Bronchial epithelial cell (primary cell): Measurements from ENCODE around the gene PNKP. TPM values are rescaled to one million over a fixed set of nuclear protein-coding genes. Genes with fewer than 3 reads are reported as not detected.

Source experiments
- DNase-seq: peaks from one replicate; pipeline ENCODE4 v3.0.0-alpha.2; 2010; ENCODE audit warnings: low read depth
- FAIRE-seq: peaks from 2 replicates; lab custom pipeline; 2011; peaks lifted over from hg19 to GRCh38; lab: Jason Lieb, UNC
- H3K27me3 ChIP-seq: 2 replicates; pipeline ENCODE4 v1.5.1; 2011; ENCODE audit warnings: low read length; ENCODE audit not compliant: control insufficient read depth, insufficient read depth
- H3K36me3 ChIP-seq: 2 replicates; pipeline ENCODE4 v1.5.1; 2011; ENCODE audit warnings: low read length; ENCODE audit not compliant: control insufficient read depth, insufficient read depth
- H3K4me3 ChIP-seq: 2 replicates; pipeline ENCODE4 v1.5.1; 2011; ENCODE audit warnings: mild to moderate bottlenecking, low read depth, low read length, control low read depth
- CTCF ChIP-seq: IDR thresholded peaks from 2 replicates; pipeline ENCODE4 v1.5.1; 2011; ENCODE audit warnings: mild to moderate bottlenecking, moderate library complexity, low read length, control low read depth, inconsistent platforms; ENCODE audit not compliant: insufficient read depth, severe bottlenecking
- total RNA-seq: library from RNA; depleted of rRNA; stranded (reverse); fragments of >200 nt; gene quantifications from 2 replicates; pipeline ENCODE4 v1.2.1, GENCODE V29; 2014

The PNKP gene
- 26.8 and 37.9 TPM in 2 replicates for total RNA-seq

- peak; percentile 83 for DNase-seq
- FAIRE-seq, result no peak
- peak within 1 kb of the TSS; percentile 87 for H3K4me3 ChIP-seq
- TF ChIP-seq CTCF, result no peak
- peaks cover 23% of the 10 kb centered on the region for H3K36me3 ChIP-seq
- H3K27me3 ChIP-seq, result no peaks in the 10 kb centered on the region
Measured at GRCh38 chr19:49866933-49867782, at the start of gene PNKP. TSS of gene PNKP (minus strand) at chr19:49867576. CDS start at chr19:49867204, 372 bp downstream.

- no peak for TF ChIP-seq CTCF
- Histone ChIP-seq H3K36me3 (peaks cover 17% of the 10 kb centered on the region), H3K4me3 (no peak overlapping the region), H3K27me3 (no peaks in the 10 kb centered on the region)
- no peak for DNase-seq
- FAIRE-seq, result no peak
Measured at GRCh38 chr19:49915271-49915670, 47.9 kb upstream of the PNKP start.

GRCh38 chr19:49913720-49914119 lies 46.3 kb upstream of the PNKP start:
- DNase-seq (no peak), FAIRE-seq (no peak)
- Histone ChIP-seq H3K27me3 (no peaks in the 10 kb centered on the region), H3K4me3 (no peak overlapping the region), H3K36me3 (peaks cover 17% of the 10 kb centered on the region)
- no peak for TF ChIP-seq CTCF

- Histone ChIP-seq H3K4me3 (no peak overlapping the region), H3K36me3 (peaks cover 20% of the 10 kb centered on the region), H3K27me3 (no peaks in the 10 kb centered on the region)
- no peak for FAIRE-seq
- no peak for DNase-seq
- no peak for TF ChIP-seq CTCF
Measured at GRCh38 chr19:49912965-49913685, 45.7 kb upstream of the PNKP start.

GRCh38 chr19:49911381-49912145 lies 44.2 kb upstream of the PNKP start:
- Histone ChIP-seq H3K36me3 (peaks cover 25% of the 10 kb centered on the region), H3K27me3 (no peaks in the 10 kb centered on the region), H3K4me3 (no peak overlapping the region)
- TF ChIP-seq CTCF, result no peak
- no peak for DNase-seq
- no peak for FAIRE-seq
